Upper lobe of left lung (tissue), 4 donors: ENCODE data around the gene SSBP3.

Experiments used
- CTCF ChIP-seq, 6 experiments: fragments of 450-650 bp in 4 of 6; fragments of 200-600 bp in 2 of 6; sonication (generic) in 2 of 6; IDR thresholded peaks; one replicate each; pipeline ENCODE4 v1.5.1; 2016 to 2019; ENCODE audit warnings: antibody characterized with exemption in 6 of 6
- POLR2AphosphoS5 ChIP-seq, 2 donors: sonication (generic); formaldehyde crosslinking; IDR thresholded peaks; one replicate each; pipeline ENCODE4 v1.5.1; 2017; ENCODE audit warnings: antibody characterized with exemption in 2 of 2

GRCh38 chr1:54353959-54354358 lies 52.2 kb downstream of the SSBP3 start:
- no peak for TF ChIP-seq CTCF (IDR thresholded peaks at IDR 0.05)
- no peak for TF ChIP-seq POLR2AphosphoS5 (IDR thresholded peaks at IDR 0.05)
